Adrenal gland (tissue), 12 donors: ENCODE results near the gene ARHGEF28. TPM values are rescaled to one million over a fixed set of nuclear protein-coding genes. Genes with fewer than 3 reads are reported as not detected.

Experiments
- DNase-seq, 7 donors: peaks; one replicate each; pipeline ENCODE4 v3.0.0-alpha.2; 2019 to 2020
- H3K27ac ChIP-seq, 5 donors: fragments of 200-600 bp; sonication (generic) in 4 of 5; 1 replicate in 3 of 5; 2 replicates in 2 of 5; pipeline versions ENCODE4 v1.5.1 to v1.8.0; 2016 to 2020; ENCODE audit warnings: mild to moderate bottlenecking in 1 of 5
- H3K27me3 ChIP-seq: fragments of 200-600 bp; 2 replicates; pipeline ENCODE4 v1.8.0; 2021
- H3K36me3 ChIP-seq, 2 donors: fragments of 200-600 bp; replicated peaks in 1 of 2; 1 replicate in 1 of 2; 2 replicates in 1 of 2; pipeline versions ENCODE4 v1.5.1 to v1.8.0; 2018 to 2022
- H3K4me1 ChIP-seq, 2 donors: fragments of 200-600 bp; replicated peaks in 1 of 2; 1 replicate in 1 of 2; 2 replicates in 1 of 2; pipeline versions ENCODE4 v1.5.1 to v1.8.0; 2018 to 2021
- H3K4me3 ChIP-seq, 4 donors: fragments of 200-600 bp; sonication (generic) in 3 of 4; one replicate each; pipeline ENCODE4 v1.5.1; 2016 to 2018
- H3K9me3 ChIP-seq, 3 donors: fragments of 200-600 bp; sonication (generic) in 1 of 3; replicated peaks in 1 of 3; 1 replicate in 2 of 3; 2 replicates in 1 of 3; pipeline versions ENCODE4 v1.5.1 to v1.8.0; 2016 to 2021
- POLR2A ChIP-seq, 2 donors: fragments of 450-650 bp; IDR thresholded peaks; one replicate each; pipeline ENCODE4 v1.6.1; 2017; ENCODE audit warnings: antibody characterized with exemption in 2 of 2, mild to moderate bottlenecking in 2 of 2, moderate library complexity in 1 of 2
- WGBS, 4 donors: extraction: QIAGEN DNeasy Blood & Tissue Kit in 2 of 4; methylation state at CpG; one replicate each; pipeline versions ENCODE4 v1.1.5 to v1.1.7; 2013 to 2017; 5-methylcytosine and 5-hydroxymethylcytosine counted together
- intact Hi-C, 2 donors: fragments of 100-400 bp; cut with DNase I; formaldehyde crosslinking; loops; one replicate each; pipeline versions ENCODE4 v1.14.1 to v1.15.0; 2022 to 2023
- polyA plus RNA-seq, 3 donors: library from polyadenylated mRNA; stranded (reverse); fragments of 200-250 nt in 2 of 3; fragments of 350-450 nt in 1 of 3; fragmentation: Illumina TruSeq in 1 of 3; extraction: RNeasy Lipid Tissue Mini Kit (QIAGEN cat#74804) in 1 of 3; gene quantifications; one replicate each; pipeline ENCODE4 v1.2.3, GENCODE V29; 2013 to 2014
- total RNA-seq, 9 donors: library from RNA; depleted of rRNA in 4 of 9; stranded (reverse); fragments of >200 nt in 4 of 9; fragments of 120-200 nt in 1 of 9; fragmentation: NEBNext Ultra II Directional in 1 of 9; extraction: Animal tissue kit (Norgen Biotek cat#: 25700) in 1 of 9; gene quantifications; one replicate each; pipeline versions ENCODE4 v1.1.0 to v1.2.4, GENCODE V29; 2013 to 2023
- TF ChIP-seq, protein P1 (sequence below), 6 experiments: fragments of 450-650 bp in 4 of 6; fragments of 200-600 bp in 2 of 6; sonication (generic) in 1 of 6; IDR thresholded peaks; 1 replicate in 5 of 6; 2 replicates in 1 of 6; pipeline versions ENCODE4 v1.5.1 to v1.8.0; 2016 to 2021; ENCODE audit warnings: antibody characterized with exemption in 6 of 6, mild to moderate bottlenecking in 2 of 6, moderate library complexity in 1 of 6
- donor health status: healthy with polysubstance abuse.
- donor health status: Bipolar disorder and iron deficiency.
- donor health status: DM: yes; HTN: yes; CAD: no.
- donor health status: DM: no; HTN: no; CAD: no.
- donor health status: DM: no; HTN: no; CAD: no.
- donor health status: DM: yes; HTN: yes; CAD: no.

ARHGEF28 gene
- total and polyA plus RNA-seq, 12 donors: 25.3 to 138 (median 42.4) TPM

DNA sequence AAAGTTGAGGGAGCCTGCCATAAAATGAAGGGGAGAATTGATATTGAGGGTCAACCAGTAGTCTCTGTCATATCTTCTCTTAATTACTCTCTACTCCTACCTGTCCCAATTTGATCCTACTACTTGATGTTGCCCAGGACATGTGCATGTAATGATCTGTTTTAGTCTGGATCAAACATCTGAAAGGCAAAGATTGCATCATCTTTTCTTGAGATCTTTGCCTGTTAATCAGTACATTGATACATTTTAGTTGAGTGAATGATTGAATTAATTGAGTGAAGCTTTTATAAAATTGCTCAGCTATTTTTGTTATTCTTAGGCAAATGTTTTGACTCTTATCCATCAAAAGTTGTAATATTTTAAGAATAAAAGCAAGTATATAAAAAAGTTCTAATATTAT, 21.7 kb downstream of the ARHGEF28 start:
- DNase-seq: no peak
- Histone ChIP-seq H3K4me1 (peaks cover 8 to 24% of the 10 kb centered on the region in 2 donors), H3K27me3 (no peaks in the 10 kb centered on the region), H3K9me3 (no peaks in the 10 kb centered on the region), H3K27ac (no peak overlapping the region), H3K4me3 (no peak overlapping the region), H3K36me3 (no peaks in the 10 kb centered on the region)
- intact Hi-C loops: no loop called here
- no peak for TF ChIP-seq POLR2A (IDR thresholded peaks at IDR 0.05)
- TF ChIP-seq, protein P1, sequence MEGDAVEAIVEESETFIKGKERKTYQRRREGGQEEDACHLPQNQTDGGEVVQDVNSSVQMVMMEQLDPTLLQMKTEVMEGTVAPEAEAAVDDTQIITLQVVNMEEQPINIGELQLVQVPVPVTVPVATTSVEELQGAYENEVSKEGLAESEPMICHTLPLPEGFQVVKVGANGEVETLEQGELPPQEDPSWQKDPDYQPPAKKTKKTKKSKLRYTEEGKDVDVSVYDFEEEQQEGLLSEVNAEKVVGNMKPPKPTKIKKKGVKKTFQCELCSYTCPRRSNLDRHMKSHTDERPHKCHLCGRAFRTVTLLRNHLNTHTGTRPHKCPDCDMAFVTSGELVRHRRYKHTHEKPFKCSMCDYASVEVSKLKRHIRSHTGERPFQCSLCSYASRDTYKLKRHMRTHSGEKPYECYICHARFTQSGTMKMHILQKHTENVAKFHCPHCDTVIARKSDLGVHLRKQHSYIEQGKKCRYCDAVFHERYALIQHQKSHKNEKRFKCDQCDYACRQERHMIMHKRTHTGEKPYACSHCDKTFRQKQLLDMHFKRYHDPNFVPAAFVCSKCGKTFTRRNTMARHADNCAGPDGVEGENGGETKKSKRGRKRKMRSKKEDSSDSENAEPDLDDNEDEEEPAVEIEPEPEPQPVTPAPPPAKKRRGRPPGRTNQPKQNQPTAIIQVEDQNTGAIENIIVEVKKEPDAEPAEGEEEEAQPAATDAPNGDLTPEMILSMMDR (IDR thresholded peaks at IDR 0.05): no peak

DNA sequence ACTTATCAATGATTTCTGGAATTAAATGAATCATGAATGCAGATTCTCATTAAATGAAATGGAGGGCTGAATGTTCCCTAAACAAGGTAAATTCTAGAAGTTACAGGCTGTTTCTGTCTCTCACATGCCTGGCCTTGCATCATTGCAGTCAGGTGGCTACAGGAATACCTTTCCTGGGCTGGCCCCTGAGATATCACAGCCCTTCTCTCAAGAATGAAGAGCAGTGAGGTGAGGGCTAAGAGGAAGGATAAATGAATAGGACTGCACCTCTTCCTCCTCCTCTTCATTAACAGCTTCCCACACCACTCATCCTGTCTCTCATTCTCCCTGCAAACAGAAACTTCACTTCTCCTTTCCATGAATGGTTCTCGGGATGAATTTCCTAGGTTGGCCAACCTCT, 22.5 kb downstream of the ARHGEF28 start:
- intact Hi-C loops: no loop called here
- H3K4me1 ChIP-seq: peaks cover 8 to 24% of the 10 kb centered on the region in 2 donors

DNA sequence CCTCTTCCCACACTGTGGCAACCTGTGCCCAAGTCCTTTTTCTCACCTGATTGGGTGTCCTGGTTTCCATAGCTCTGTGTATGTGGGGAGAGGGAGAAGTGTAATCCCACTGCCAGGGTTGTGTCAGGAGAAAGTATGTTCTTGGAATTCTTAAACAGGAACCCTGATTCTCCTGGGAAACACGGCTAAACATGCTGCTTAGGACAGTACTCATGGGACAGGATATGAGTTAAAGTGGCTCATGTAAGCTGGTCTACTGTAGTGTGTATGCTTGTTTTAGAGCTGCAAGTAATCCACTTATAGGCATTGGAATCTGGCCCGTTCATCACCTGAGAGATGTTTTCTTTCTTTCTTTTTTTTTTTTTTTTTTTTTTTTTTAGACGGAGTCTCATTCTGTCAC, 23.9 kb downstream of the ARHGEF28 start:
- no peak overlapping the region for H3K4me3 ChIP-seq
- H3K27me3 ChIP-seq: no peaks in the 10 kb centered on the region
- WGBS, 4 donors: 88 to 98% (median 91%) methylated on average over 3 of the region's 3 CpGs
- TF ChIP-seq POLR2A (IDR thresholded peaks at IDR 0.05): no peak
- TF ChIP-seq, protein P1 (IDR thresholded peaks at IDR 0.05): no peak
- H3K27ac ChIP-seq: no peak overlapping the region
- no peaks in the 10 kb centered on the region for H3K9me3 ChIP-seq
- peaks cover 3 to 21% of the 10 kb centered on the region in 2 donors for H3K4me1 ChIP-seq
- intact Hi-C loops: no loop called here
- no peak for DNase-seq
- H3K36me3 ChIP-seq: no peaks in the 10 kb centered on the region

More for the DNA sequence above, 22.5 kb downstream of the ARHGEF28 start:
- Histone ChIP-seq H3K4me3 (no peak overlapping the region), H3K27ac (no peak overlapping the region), H3K36me3 (no peaks in the 10 kb centered on the region), H3K27me3 (no peaks in the 10 kb centered on the region), H3K9me3 (no peaks in the 10 kb centered on the region)
- 64 to 77% (median 75%) methylated on average over 1 of the region's 1 CpG for WGBS, 4 donors
- no peak for DNase-seq
- TF ChIP-seq, protein P1 (IDR thresholded peaks at IDR 0.05): no peak
- TF ChIP-seq POLR2A (IDR thresholded peaks at IDR 0.05): no peak

DNA sequence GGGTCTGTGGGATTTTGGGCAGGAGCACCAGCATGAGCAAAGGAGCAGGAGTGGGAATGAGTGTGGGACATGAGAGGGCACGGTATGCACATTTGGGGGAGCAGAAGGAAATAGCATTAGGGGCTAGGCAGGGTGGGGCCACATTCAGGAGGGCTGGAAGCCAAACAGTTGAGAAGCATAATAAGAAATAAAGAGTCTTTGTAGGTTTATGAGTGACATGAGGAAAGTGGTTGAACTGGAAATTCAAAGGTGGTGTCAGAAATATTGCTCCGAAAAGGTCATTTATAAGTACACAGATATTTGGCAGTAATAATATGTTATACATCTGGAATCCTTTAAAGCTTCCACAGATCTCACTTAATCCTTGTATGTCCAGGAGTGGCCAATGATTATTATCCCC, 26.4 kb downstream of the ARHGEF28 start:
- no peak overlapping the region for H3K27ac ChIP-seq
- H3K27me3 ChIP-seq: no peaks in the 10 kb centered on the region
- no peaks in the 10 kb centered on the region for H3K36me3 ChIP-seq
- 86 to 97% (median 93%) methylated on average over 2 of the region's 2 CpGs for WGBS, 4 donors
- intact Hi-C loops: no loop called here
- TF ChIP-seq, protein P1 (IDR thresholded peaks at IDR 0.05): no peak
- no peak for TF ChIP-seq POLR2A (IDR thresholded peaks at IDR 0.05)
- no peaks in the 10 kb centered on the region for H3K9me3 ChIP-seq
- no peak overlapping the region for H3K4me3 ChIP-seq
- DNase-seq: no peak
- H3K4me1 ChIP-seq: peaks cover 3 to 28% of the 10 kb centered on the region in 2 donors
